Stimulated activated CD4-positive, alpha-beta T cell treated with anti-CD3 and anti-CD28 coated beads, Interleukin-12 subunit alpha, Interleukin-12 subunit beta, amount 100 ng/mL, for 4 hours (primary cell): Measurements from ENCODE around the gene LRRC18.

Experiments used
- DNase-seq: peaks from one replicate; pipeline ENCODE4 v3.0.0-alpha.2; 2020

LRRC18 gene

DNA sequence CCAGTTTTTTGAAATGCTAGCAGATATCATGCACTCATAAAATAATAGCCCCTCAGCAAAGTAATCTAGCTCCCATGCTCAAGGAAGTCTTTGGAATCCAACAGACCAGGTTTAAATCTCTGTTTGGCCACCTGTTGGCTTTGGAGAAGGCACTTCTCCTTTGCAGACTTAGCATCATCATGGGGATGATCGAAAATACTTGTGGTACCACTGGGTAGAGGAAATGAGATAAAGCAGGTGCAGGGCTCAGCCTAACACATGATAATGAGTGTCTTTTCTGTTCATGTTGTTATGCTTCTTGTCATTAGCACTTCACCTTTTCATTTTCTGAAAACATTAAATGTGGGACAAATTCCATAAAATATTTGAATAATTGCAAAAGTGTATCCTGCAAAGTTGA, 67.4 kb downstream of the LRRC18 start:
- no peak for DNase-seq
